GM12878 (cell line): ENCODE data around the gene MMEL1. TPM values are rescaled to one million over a fixed set of nuclear protein-coding genes. Genes with fewer than 3 reads are reported as not detected.

ENCODE experiments used
- BMI1 ChIP-seq: fragments of 450-650 bp; IDR thresholded peaks from 2 replicates; pipeline ENCODE4 v1.6.1; 2016; ENCODE audit warnings: mild to moderate bottlenecking, moderate library complexity, borderline replicate concordance
- BRCA1 ChIP-seq: IDR thresholded peaks from 2 replicates; pipeline ENCODE4 v1.6.1; 2011; ENCODE audit warnings: low read depth, low read length, improper control_type of control experiment
- E2F4 ChIP-seq: IDR thresholded peaks from 2 replicates; pipeline ENCODE4 v1.6.1; 2012; ENCODE audit warnings: low read depth, low read length, improper control_type of control experiment
- EED ChIP-seq: sonication (generic); IDR thresholded peaks from 2 replicates; pipeline ENCODE4 v1.6.1; 2016; ENCODE audit warnings: antibody characterized with exemption, low read depth
- JUNB ChIP-seq: IDR thresholded peaks from 2 replicates; pipeline ENCODE4 v1.6.1; 2016; ENCODE audit warnings: antibody characterized with exemption, mild to moderate bottlenecking
- MXI1 ChIP-seq: fragments of 150-350 bp; IDR thresholded peaks from 2 replicates; pipeline ENCODE4 v1.6.1; 2011; ENCODE audit warnings: low read depth, mild to moderate bottlenecking, inconsistent platforms, low read length, improper control_type of control experiment
- PKNOX1 ChIP-seq: fragments of 450-650 bp; IDR thresholded peaks from 2 replicates; pipeline ENCODE4 v1.6.1; 2016; ENCODE audit warnings: mild to moderate bottlenecking
- POLR2AphosphoS2 ChIP-seq: IDR thresholded peaks from 2 replicates; pipeline ENCODE4 v1.6.1; 2011; ENCODE audit warnings: low read depth, mild to moderate bottlenecking, low read length, improper control_type of control experiment, moderate library complexity
- SMC3 ChIP-seq: IDR thresholded peaks from 2 replicates; pipeline ENCODE4 v1.6.1; 2011; ENCODE audit warnings: low read length, improper control_type of control experiment, borderline replicate concordance
- SRF ChIP-seq, 2 experiments: IDR thresholded peaks; 2 replicates each; pipeline ENCODE4 v1.6.1; 2011; ENCODE audit warnings: low read depth in 2 of 2, low read length in 2 of 2, mild to moderate bottlenecking in 1 of 2, moderate library complexity in 1 of 2
- SUZ12 ChIP-seq: fragments of 200-600 bp; sonication (generic); IDR thresholded peaks from one replicate; pipeline ENCODE4 v1.6.1; 2018; ENCODE audit warnings: antibody characterized with exemption, mild to moderate bottlenecking; ENCODE audit not compliant: unreplicated experiment
- YBX1 ChIP-seq: fragments of 450-650 bp; IDR thresholded peaks from 2 replicates; pipeline ENCODE4 v1.6.1; 2016; ENCODE audit warnings: antibody characterized with exemption
- ZBTB4 ChIP-seq: fragments of 450-650 bp; formaldehyde crosslinking; IDR thresholded peaks from 2 replicates; pipeline ENCODE4 v1.4.0; 2022; ENCODE audit warnings: mild to moderate bottlenecking, moderate library complexity
- polyA plus RNA-seq, 11 experiments: library from polyadenylated mRNA; depleted of rRNA in 4 of 11; unstranded in 6 of 11; stranded (reverse) in 5 of 11; fragments of >200 nt; fragmentation: Nextera tagmentation in 4 of 11; fragmentation: Illumina TruSeq in 1 of 11; extraction: Ambion mirVana in 4 of 11; extraction: Trizol in 1 of 11; gene quantifications; 1 replicate in 1 of 11; 2 replicates in 10 of 11; pipeline versions ENCODE4 v1.2.1 to v1.2.3, GENCODE V29; 2011 to 2016; ENCODE audit warnings: inconsistent platforms in 2 of 11, missing spikeins in 2 of 11, low read depth in 1 of 11
- total RNA-seq, 4 experiments: library from RNA; depleted of rRNA in 3 of 4; stranded (reverse); fragments of >200 nt in 3 of 4; fragmentation: Illumina TruSeq in 1 of 4; extraction: Trizol in 1 of 4; gene quantifications; 2 replicates each; pipeline versions ENCODE4 v1.2.1 to v1.2.3, GENCODE V29; 2013 to 2021
- TF ChIP-seq, protein P1 (sequence below): fragments of 150-350 bp; IDR thresholded peaks from 2 replicates; pipeline ENCODE4 v1.6.1; 2014; ENCODE audit warnings: mild to moderate bottlenecking, low read depth, low read length
- TF ChIP-seq, protein P2 (sequence below): IDR thresholded peaks from 2 replicates; pipeline ENCODE4 v1.6.1; 2012; ENCODE audit warnings: improper control_type of control experiment, low read depth, low read length; ENCODE audit not compliant: insufficient replicate concordance

Gene MMEL1
- total and polyA plus RNA-seq, 10 of the 15 experiments (the other 5 are each of a cell fraction or from before 2014, with no cell fraction given) = 0.11 TPM; not detected in 9

DNA sequence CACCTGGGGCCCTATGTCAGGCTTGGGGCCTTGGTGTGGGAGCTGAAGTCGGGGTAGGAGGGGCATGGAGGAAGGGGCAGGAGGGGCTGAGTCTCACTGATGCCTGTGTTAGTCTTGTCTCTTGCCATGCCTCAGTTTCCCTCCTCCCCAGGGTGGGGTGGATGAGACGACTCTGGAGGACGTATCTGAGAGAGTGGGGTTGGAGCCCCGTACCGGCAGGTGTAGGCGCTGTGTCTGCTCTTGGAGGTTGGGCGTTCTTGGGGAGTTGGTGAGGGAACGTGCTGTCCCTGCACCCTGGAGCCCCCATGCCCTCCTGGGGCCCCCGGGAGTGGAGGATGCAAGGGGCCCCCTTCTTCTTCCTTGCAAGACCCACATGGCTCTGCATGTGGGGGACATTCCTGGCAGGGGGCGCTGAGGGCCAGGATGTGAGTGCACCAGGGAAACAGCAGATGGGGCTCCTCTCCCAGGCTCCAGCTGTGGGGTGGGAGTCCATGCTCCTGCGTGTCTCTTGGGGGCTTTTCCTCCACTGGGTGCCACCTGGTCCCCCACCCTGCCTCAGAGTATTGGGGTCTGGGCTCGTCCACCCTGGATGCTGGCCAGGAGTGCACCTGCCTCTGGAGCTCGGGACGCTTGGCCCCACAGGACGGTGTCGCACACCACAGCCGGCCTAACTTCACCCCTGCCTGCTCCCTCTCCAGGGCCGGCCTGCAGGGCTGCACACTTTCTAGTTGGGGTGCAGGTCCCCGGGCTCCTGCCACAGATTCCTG is 78.0 kb downstream of the MMEL1 start (continued):
- TF ChIP-seq ZBTB4 (CRISPR knock-in tag) (no peak), E2F4 (no peak), JUNB (no peak), BRCA1 (no peak), SUZ12 (no peak), PKNOX1 (no peak), MXI1 (peak; percentile 64), YBX1 (no peak), POLR2AphosphoS2 (no peak), SMC3 (peak; percentile 86), SRF (IDR thresholded peaks at IDR 0.05; ENCODE audit: low read depth in 2 of 2, low read length in 2 of 2) (no peak), EED (no peak), BMI1 (no peak)
- TF ChIP-seq, protein P1, sequence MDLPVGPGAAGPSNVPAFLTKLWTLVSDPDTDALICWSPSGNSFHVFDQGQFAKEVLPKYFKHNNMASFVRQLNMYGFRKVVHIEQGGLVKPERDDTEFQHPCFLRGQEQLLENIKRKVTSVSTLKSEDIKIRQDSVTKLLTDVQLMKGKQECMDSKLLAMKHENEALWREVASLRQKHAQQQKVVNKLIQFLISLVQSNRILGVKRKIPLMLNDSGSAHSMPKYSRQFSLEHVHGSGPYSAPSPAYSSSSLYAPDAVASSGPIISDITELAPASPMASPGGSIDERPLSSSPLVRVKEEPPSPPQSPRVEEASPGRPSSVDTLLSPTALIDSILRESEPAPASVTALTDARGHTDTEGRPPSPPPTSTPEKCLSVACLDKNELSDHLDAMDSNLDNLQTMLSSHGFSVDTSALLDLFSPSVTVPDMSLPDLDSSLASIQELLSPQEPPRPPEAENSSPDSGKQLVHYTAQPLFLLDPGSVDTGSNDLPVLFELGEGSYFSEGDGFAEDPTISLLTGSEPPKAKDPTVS = no peak
- TF ChIP-seq, protein P2, sequence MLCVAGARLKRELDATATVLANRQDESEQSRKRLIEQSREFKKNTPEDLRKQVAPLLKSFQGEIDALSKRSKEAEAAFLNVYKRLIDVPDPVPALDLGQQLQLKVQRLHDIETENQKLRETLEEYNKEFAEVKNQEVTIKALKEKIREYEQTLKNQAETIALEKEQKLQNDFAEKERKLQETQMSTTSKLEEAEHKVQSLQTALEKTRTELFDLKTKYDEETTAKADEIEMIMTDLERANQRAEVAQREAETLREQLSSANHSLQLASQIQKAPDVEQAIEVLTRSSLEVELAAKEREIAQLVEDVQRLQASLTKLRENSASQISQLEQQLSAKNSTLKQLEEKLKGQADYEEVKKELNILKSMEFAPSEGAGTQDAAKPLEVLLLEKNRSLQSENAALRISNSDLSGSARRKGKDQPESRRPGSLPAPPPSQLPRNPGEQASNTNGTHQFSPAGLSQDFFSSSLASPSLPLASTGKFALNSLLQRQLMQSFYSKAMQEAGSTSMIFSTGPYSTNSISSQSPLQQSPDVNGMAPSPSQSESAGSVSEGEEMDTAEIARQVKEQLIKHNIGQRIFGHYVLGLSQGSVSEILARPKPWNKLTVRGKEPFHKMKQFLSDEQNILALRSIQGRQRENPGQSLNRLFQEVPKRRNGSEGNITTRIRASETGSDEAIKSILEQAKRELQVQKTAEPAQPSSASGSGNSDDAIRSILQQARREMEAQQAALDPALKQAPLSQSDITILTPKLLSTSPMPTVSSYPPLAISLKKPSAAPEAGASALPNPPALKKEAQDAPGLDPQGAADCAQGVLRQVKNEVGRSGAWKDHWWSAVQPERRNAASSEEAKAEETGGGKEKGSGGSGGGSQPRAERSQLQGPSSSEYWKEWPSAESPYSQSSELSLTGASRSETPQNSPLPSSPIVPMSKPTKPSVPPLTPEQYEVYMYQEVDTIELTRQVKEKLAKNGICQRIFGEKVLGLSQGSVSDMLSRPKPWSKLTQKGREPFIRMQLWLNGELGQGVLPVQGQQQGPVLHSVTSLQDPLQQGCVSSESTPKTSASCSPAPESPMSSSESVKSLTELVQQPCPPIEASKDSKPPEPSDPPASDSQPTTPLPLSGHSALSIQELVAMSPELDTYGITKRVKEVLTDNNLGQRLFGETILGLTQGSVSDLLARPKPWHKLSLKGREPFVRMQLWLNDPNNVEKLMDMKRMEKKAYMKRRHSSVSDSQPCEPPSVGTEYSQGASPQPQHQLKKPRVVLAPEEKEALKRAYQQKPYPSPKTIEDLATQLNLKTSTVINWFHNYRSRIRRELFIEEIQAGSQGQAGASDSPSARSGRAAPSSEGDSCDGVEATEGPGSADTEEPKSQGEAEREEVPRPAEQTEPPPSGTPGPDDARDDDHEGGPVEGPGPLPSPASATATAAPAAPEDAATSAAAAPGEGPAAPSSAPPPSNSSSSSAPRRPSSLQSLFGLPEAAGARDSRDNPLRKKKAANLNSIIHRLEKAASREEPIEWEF = no peak
